ENCODE results near the gene EEF2K.
A peak's percentile ranks its signal among the peaks of the same experiment; 100 is the strongest.
"Not testable (repeated sequence)": the region's sequence is repeated elsewhere in the genome, so short reads cannot be mapped to it uniquely, and the experiment has no call there.

EEF2K gene

GRCh38 chr16:22296225-22297113 is 90.4 kb downstream of the EEF2K start:
- peak; percentile 51 for DNase-seq (ENCODE audit: low spot score)

DNA sequence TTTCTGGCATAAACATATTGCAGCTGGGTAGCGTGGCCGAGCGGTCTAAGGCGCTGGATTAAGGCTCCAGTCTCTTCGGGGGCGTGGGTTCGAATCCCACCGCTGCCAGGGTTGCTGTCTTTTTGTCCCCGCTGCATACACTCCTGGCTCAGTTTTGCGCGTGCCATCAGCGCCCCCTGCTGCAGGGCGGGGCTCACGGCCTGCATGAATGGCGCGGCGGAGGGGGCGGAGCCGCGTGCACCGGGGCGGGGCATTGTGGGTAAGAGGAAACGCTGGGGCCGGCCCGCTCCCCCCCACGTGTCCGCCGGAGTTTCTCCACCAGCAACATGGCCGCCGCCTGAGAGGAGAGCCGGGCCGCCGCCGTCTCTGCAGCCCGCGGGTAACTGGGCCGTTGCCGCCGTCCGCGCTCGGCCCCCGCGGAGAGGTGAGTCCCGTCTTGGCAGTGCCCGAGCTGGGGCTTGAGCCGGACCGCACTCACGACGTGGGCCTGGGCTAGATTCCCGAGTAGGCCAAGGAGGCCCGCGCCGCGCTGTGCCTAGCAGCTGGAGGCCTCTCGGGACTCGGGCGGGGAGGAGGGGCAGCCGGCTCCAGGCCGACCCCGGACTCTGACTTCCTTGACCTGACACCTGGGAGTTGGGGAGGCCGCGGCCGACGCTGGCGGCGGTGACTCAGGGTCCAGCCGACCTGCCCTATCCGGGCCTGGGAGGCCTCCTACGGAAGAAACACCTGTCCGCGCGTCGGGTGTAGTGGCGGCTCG is 91.2 kb downstream of the EEF2K start, which contains the start of gene POLR3E:
TSS of gene POLR3E (plus strand) at position 296 of the 757 bp plus-strand sequence. CDS start 5,560 bp downstream, outside the sequence.
- DNase-seq (ENCODE audit: low spot score) = peak; percentile 95

DNA sequence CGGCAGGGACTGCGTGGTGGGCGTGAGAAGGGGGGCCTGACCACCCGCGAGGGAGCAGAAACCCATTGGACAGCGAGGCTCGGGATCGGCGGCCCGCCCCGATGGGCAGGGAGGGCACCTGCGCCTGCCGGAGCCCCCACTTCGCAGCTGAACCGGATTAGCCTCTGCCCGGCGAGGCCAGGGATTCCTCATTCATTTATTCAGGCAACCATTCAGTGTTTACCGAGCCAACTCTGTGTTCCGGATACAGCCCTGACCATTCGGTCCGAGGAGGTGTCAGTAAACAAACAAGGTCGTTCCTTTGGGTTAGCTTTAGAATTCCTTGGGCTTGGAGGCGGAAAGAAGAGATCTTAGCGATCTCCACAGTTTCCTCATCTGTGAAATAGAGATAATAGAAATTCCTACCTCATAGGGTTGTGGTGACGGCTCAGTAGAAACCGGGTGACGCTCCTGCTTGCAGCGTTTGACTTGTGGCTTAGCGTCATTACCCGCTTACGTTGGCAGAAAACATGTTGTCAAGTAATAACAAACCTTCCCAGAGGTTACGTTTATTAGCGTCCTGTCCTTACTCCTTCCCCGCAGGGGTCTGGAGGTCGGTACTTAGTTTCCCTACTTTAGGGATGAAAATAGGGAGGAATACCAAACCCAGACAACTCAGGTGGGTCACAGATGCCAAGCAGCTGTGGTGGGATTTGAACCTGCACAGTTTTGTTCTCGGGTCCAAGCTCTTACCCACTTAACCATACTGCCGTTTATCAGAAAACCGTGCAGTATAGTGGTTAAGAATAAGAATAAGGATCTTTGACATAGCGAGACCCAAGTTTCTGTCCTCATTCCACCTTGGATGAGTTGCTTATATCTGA is 92.0 kb downstream of the EEF2K start:
- peak; percentile 93 for DNase-seq (ENCODE audit: low spot score)

- no peak for DNase-seq (ENCODE audit: low spot score)
These were observed 93.0 kb downstream of the EEF2K start for GRCh38 chr16:22299036-22299435.

- peak; percentile 70 for DNase-seq (ENCODE audit: low spot score)
These were observed 94.5 kb downstream of the EEF2K start for GRCh38 chr16:22300427-22301071.

DNA sequence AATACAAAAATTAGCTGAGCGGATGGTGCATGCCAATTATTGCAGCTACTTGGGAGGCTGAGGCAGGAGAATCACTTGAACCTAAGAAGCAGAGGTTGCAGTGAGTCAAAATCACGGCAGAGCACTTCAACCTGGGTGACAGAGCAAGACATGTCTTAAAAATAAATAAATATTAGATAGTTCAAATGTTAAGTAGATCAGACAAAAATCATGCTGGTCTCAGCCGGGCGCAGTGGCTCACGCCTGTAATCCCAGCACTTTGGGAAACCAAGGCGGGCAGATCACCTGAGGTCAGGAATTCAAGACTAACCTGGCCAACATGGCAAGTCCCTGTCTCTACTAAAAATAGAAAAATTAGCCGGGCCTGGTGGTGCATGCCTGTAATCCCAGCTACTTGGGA is 95.3 kb downstream of the EEF2K start:
- not testable (repeated sequence) for DNase-seq (ENCODE audit: low spot score)

GRCh38 chr16:22302776-22303363 is 96.8 kb downstream of the EEF2K start:
- DNase-seq (ENCODE audit: low spot score) = no peak

DNA sequence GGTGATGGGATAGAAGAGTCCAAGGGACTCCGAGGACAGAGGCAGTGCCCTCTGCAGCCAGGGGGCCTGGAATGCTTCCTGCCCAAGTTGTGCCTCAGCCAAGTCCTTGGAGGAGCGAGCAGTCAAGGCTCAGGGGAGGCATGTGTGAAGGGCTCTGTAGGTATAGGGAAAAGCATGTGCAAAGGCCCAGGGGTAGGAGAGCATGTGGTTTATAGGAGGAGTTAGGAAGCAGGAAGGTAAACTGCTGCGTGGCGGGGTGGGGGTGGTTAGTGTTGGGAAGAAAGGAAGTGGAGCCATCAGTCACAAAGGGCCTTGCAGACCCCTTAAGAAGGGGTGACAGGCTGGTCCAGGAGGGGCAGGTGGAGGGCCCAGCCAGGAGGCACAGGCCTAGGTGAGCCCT is 98.3 kb downstream of the EEF2K start:
- no peak for DNase-seq (ENCODE audit: low spot score)

GRCh38 chr16:22306788-22307187 is 100.7 kb downstream of the EEF2K start:
- no peak for DNase-seq (ENCODE audit: low spot score)

- DNase-seq (ENCODE audit: low spot score) = no peak
These were observed 101.8 kb downstream of the EEF2K start for GRCh38 chr16:22307838-22308237.

DNA sequence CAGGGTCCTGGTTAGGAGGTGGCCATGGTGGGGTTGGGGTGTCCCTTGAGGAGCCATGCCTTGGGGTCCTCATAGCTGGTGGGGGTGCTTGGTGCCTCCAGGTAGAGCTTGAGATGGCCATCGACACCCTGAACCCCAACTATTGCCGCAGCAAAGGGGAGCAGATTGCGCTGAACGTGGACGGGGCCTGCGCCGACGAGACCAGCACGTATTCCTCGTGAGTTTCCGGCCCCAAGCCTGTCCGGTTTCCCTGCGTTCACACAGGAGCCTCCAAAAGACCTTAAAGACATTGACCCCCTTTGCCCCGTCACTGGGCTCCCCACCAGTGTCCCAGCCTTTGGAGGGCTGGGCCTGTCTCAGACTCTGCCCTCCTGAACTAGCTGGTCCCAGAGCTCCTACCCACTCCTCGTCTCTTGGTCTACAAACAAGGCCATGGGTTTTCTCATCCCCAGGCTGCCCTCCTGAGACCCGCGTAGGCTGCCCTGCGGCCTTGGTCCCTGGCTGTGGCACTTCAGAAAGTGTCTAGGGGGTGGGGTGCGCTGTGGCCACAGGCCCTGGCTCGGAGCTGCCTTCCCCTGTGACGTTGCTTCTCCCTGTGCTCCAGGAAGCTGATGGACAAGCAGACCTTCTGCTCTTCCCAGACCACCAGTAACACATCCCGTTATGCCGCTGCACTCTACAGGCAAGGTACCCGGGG is 102.9 kb downstream of the EEF2K start:
- DNase-seq (ENCODE audit: low spot score) = no peak

DNA sequence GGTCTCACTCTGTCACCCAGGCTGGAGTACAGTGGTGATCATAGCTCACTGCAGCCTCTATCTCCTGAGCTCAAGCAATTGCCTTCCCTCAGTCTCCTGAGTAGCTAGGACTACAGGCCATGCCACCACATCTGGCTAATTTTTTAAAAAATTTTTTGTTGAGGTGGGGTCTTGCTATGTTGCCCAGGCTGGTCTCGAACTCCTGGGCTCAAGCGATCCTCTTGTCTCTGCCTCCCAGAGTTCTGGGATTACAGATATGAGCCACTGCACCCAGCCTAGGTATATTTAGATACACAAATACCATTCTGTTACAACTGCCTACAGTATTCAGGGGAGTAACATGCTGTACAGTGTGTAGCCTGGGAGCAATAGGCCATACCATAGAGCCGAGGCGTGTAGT is 105.4 kb downstream of the EEF2K start:
- DNase-seq (ENCODE audit: low spot score) = no peak

DNA sequence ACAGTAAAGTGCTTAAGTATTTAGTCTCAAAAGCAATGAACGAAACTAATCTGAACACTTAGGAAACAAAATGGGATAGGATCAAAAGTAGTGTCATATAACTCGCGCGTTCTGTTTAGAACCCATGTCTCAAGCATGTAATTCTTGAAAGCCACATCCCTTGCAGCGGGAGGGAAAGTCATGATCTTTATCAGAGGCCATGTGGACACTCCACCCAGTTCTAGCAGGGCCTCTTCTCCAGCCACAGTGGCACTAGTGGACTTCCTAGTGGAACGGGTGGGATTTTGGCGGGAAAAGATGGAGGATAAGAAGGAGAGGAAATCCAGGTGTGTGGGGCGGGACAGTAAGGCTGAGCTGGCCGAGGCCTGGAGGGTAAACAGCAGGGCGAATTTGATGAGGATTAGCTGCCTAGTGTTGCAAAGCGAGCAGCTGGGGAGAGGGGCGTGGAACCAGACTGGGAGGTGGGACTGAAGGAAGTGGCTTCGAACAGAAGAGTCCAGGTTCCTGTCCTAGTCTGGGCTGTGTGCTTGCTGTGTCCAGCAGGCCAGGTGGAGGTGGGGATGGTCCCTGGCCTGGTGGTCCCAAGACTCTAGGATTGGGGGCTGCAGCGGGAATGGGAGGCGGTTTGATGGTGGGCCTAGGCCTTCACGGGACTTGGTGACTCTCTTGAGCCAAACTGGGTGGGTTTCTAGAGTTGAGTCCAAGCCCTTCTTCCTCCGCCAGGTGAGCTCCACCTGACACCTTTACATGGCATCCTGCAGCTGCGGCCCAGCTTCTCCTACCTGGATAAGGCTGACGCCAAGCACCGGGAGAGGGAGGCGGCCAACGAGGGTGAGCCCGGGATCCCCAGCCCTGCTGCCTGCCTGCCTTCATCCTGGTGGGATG is 107.1 kb downstream of the EEF2K start:
- DNase-seq (ENCODE audit: low spot score) = no peak

DNA sequence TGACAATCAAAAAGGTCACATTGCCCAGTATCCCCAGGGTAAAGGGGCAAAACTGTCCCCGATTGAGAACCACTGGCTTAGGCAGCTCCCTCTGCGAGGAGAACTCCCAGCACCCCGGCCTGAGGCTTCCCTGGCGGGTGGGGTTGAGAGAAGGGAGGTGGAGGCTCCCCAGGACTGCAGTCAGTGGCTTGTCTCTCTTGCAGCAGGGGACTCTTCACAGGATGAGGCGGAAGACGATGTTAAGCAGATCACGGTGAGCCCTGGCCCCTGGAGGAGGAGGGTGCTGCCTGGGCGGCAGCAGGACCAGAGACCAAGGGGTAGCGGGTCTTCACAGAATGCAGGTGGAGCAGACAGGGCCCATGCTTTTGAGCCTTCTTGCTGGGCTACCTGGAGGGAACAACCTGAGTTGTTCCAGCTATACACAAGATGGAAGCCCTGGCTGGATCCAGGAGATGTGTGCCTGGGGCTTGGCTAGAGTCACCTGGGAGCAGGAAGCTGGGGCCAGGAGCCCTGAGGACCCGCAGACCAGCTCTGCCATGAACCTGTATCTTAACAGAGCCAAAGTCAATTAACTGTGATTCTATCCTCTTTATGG is 107.9 kb downstream of the EEF2K start:
- no peak for DNase-seq (ENCODE audit: low spot score)

DNA sequence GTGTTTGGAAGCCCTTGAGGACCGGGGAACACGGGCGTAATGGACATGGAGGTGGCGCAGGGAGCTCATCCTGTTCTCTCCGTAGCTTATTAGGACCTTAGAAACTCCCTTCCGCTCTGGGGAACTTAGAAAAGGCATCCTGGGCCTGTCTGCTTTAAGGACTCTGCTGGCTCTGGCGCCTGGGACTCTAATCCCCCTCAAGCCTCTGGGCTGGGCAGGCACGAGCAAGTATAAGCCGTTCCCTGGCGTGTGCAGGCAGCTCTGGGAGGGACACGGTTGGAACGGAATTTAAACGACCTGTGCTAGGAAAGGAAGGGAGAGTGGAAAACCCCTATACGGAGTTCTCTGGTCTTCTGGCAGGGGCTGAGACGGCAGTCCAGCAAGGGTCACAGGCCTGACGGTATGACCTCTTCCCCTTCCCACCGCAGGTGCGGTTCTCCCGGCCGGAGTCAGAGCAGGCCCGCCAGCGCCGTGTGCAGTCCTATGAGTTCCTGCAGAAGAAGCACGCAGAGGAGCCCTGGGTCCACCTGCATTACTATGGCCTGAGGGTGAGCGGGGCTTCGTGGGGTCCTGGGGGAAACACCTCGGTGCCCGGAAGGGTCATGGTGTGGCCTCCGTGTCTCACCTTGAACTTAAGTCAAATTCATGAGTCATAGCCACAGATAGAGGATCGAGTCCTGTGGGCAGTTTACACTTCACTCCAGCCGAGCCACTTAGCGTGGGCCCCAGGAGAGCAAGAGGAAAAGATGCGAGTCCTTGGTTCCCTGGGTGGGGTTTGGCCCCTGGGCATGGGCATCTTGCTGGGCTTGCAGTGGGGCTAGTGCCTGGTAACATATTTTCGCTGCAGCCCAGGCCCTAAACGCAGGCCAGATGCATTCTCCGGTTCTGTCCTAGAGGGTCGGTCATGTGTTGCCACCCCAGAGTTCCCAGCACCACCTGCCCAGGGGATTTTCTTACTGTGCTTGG is 108.9 kb downstream of the EEF2K start:
- DNase-seq (ENCODE audit: low spot score) = no peak

DNA sequence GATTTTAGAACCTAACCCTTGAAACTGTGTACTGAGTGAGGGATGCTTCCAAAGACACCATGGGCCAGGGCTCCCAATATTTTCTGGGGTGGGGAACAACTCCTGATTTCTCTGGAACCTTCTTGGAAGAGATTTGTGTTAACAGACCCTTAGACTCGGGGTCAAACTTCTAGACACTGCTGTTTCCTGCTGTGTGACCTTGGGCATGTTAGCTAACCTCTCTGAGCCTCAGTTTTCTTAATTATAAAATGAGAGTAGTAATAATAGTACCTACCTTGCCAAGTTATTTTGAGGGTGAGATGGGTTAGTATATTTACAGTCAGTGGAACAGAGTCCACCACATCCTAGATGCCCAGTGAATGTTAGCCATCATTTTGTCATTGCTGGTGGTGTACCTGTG is 109.9 kb downstream of the EEF2K start:
- no peak for DNase-seq (ENCODE audit: low spot score)

GRCh38 chr16:22316411-22316811 is 110.3 kb downstream of the EEF2K start:
- DNase-seq (ENCODE audit: low spot score) = no peak

DNA sequence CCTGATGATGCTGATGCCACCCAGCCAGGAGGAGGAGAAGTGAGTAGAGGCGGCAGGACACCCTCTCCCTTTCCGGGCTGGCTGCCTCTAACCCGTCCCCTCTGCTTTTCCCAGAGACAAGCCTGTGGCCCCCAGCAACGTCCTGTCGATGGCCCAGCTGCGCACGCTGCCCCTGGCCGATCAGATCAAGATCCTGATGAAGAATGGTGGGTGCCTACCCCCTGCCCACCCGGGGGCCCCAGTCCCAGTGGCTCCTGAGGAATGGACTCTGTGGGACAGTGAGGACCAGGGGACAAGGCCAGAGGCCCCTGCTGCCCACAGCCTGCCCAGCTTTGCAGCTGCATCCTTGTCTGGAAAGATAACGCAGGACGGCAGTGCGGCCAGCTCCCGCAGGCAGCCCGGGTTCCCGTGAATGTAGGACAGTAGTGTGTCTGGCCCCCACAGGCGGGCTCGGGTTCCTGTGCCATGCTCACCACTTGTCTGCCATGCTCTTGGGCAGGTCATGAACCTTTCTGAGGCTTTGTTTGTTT is 111.0 kb downstream of the EEF2K start:
- DNase-seq (ENCODE audit: low spot score) = no peak
